HCT116 (cell line): ENCODE data around the gene TEX22. TPM values are rescaled to one million over a fixed set of nuclear protein-coding genes. Genes with fewer than 3 reads are reported as not detected.

Experiments used
- ATAC-seq: fragments of 200-7000 bp; cut with Tn5 transposase; 2 replicates; pipeline ENCODE4 v1.9.1; 2020; ENCODE audit warnings: mild to moderate bottlenecking, moderate library complexity
- BruUV-seq: library from RNA; stranded (reverse); fragments of 400-500 nt; replicated peaks from 2 replicates; lab custom pipeline; 2021; lab: Mats Ljungman, UMichigan
- CTCF ChIA-PET: fragments of 300-600 bp; sonication (Branson Sonifier 250); formaldehyde crosslinking; loops from one replicate; lab custom pipeline; 2021; ENCODE audit warnings: antibody characterized with exemption; lab: Charles Lee
- POLR2A ChIA-PET: fragments of 300-600, 350-600 bp; sonication (Branson Sonifier 250); formaldehyde crosslinking; loops from one replicate; lab custom pipeline; 2021; ENCODE audit warnings: antibody characterized with exemption; lab: Charles Lee
- RAD21 ChIA-PET, 2 experiments: fragments of 300-600 bp; sonication (Branson Sonifier 250); formaldehyde crosslinking; loops; one replicate each; lab custom pipeline; 2023; ENCODE audit warnings: low total read pairs in 2 of 2; ENCODE audit not compliant: uncharacterized antibody in 2 of 2, unreplicated experiment in 2 of 2, low non-redundant PET in 1 of 2; lab: Charles Lee
- DNase-seq: peaks from one replicate; pipeline ENCODE4 v3.0.0-alpha.2; 2010; ENCODE audit warnings: low read depth, low spot score
- H2AFZ ChIP-seq: fragments of 200-600 bp; shearing (Covaris generic), sonication (generic); 2 replicates; pipeline ENCODE4 v1.6.1; 2017; ENCODE audit warnings: low read depth, mixed run types, mixed read lengths, antibody characterized with exemption, low read length; ENCODE audit not compliant: poor library complexity, severe bottlenecking
- H3K27ac ChIP-seq: 2 replicates; pipeline ENCODE4 v1.5.1; 2012; ENCODE audit warnings: low read depth, low read length
- H3K27me3 ChIP-seq: fragments of 200-600 bp; sonication (generic); 2 replicates; pipeline ENCODE4 v1.6.1; 2016; ENCODE audit warnings: mixed run types, low read length, mixed read lengths; ENCODE audit not compliant: insufficient read depth
- H3K36me3 ChIP-seq, 2 experiments: fragments of 200-500 bp in 1 of 2; fragments of 200-600 bp in 1 of 2; sonication (Bioruptor generic) in 1 of 2; sonication (generic) in 1 of 2; 2 replicates each; pipeline versions ENCODE4 v1.5.1 to v1.6.1; 2014 to 2016; ENCODE audit warnings: low read length in 2 of 2, inconsistent platforms in 1 of 2, mixed read lengths in 1 of 2, mixed run types in 1 of 2; ENCODE audit not compliant: insufficient read depth in 2 of 2, control insufficient read depth in 1 of 2
- H3K4me1 ChIP-seq, 2 experiments: fragments of 200-600 bp in 1 of 2; sonication (generic) in 1 of 2; 2 replicates each; pipeline versions ENCODE4 v1.5.1 to v1.6.1; 2012 to 2017; ENCODE audit warnings: low read length in 2 of 2, inconsistent platforms in 1 of 2, mild to moderate bottlenecking in 1 of 2, mixed read lengths in 1 of 2, mixed run types in 1 of 2, moderate library complexity in 1 of 2; ENCODE audit not compliant: insufficient read depth in 2 of 2, control insufficient read depth in 1 of 2
- H3K4me2 ChIP-seq: fragments of 200-600 bp; sonication (generic); 2 replicates; pipeline ENCODE4 v1.6.1; 2017; ENCODE audit warnings: mixed run types, low read length, mixed read lengths
- H3K4me3 ChIP-seq, 2 experiments: fragments of 200-600 bp in 1 of 2; sonication (generic) in 1 of 2; replicated peaks in 1 of 2; 2 replicates each; pipeline ENCODE4 v1.5.1; 2011 to 2016; ENCODE audit warnings: low read length in 2 of 2, control low read depth in 1 of 2, low read depth in 1 of 2, mild to moderate bottlenecking in 1 of 2, mixed read lengths in 1 of 2, mixed run types in 1 of 2
- H3K79me2 ChIP-seq: fragments of 200-600 bp; sonication (generic); 2 replicates; pipeline ENCODE4 v1.6.1; 2017; ENCODE audit warnings: mild to moderate bottlenecking, mixed run types, low read length, moderate library complexity, mixed read lengths; ENCODE audit not compliant: insufficient read depth
- H3K9ac ChIP-seq: fragments of 200-600 bp; sonication (generic); 2 replicates; pipeline ENCODE4 v1.6.1; 2016; ENCODE audit warnings: low read length, mixed read lengths
- H3K9me2 ChIP-seq: fragments of 200-600 bp; sonication (generic), shearing (Covaris generic); 2 replicates; pipeline ENCODE4 v1.6.1; 2017; ENCODE audit warnings: mixed run types, mild to moderate bottlenecking, moderate library complexity; ENCODE audit not compliant: insufficient read depth
- H3K9me3 ChIP-seq, 2 experiments: fragments of 200-500 bp in 1 of 2; fragments of 200-600 bp in 1 of 2; sonication (Bioruptor generic) in 1 of 2; sonication (generic) in 1 of 2; 2 replicates each; pipeline ENCODE4 v1.6.1; 2014 to 2017; ENCODE audit warnings: low read length in 2 of 2, mixed read lengths in 2 of 2, inconsistent platforms in 1 of 2, low read depth in 1 of 2, mild to moderate bottlenecking in 1 of 2, mixed run types in 1 of 2, moderate library complexity in 1 of 2; ENCODE audit not compliant: control insufficient read depth in 1 of 2, insufficient read depth in 1 of 2
- H4K20me1 ChIP-seq: fragments of 200-600 bp; sonication (generic), shearing (Covaris generic); 2 replicates; pipeline ENCODE4 v1.6.1; 2017; ENCODE audit warnings: mixed run types, mild to moderate bottlenecking, moderate library complexity; ENCODE audit not compliant: insufficient read depth
- ATF3 ChIP-seq: IDR thresholded peaks from 2 replicates; pipeline ENCODE4 v1.6.1; 2012
- CBX3 ChIP-seq: IDR thresholded peaks from 2 replicates; pipeline ENCODE4 v1.6.1; 2012; ENCODE audit warnings: low read depth
- CEBPB ChIP-seq: IDR thresholded peaks from 2 replicates; pipeline ENCODE4 v1.6.1; 2012; ENCODE audit warnings: low read depth
- ELF1 ChIP-seq: IDR thresholded peaks from 2 replicates; pipeline ENCODE4 v1.6.1; 2012; ENCODE audit warnings: low read depth, borderline replicate concordance
- EZH2 ChIP-seq: fragments of 200-600 bp; sonication (generic); IDR thresholded peaks from 2 replicates; pipeline ENCODE4 v1.6.1; 2017; ENCODE audit warnings: antibody characterized with exemption, mixed run types
- EZH2phosphoT487 ChIP-seq: fragments of 200-600 bp; IDR thresholded peaks from 2 replicates; pipeline ENCODE4 v1.6.1; 2018; ENCODE audit warnings: antibody characterized with exemption, borderline replicate concordance
- FOSL1 ChIP-seq: IDR thresholded peaks from 2 replicates; pipeline ENCODE4 v1.6.1; 2012; ENCODE audit warnings: low read depth
- POLR2A ChIP-seq: IDR thresholded peaks from 2 replicates; pipeline ENCODE4 v1.7.0; 2011; ENCODE audit warnings: borderline replicate concordance; ENCODE audit not compliant: insufficient read depth, insufficient read length; ENCODE audit errors: extremely low read depth
- POLR2AphosphoS5 ChIP-seq: IDR thresholded peaks from 2 replicates; pipeline ENCODE4 v1.6.1; 2011; ENCODE audit warnings: mild to moderate bottlenecking, low read depth, low read length, moderate library complexity
- RAD21 ChIP-seq: IDR thresholded peaks from 2 replicates; pipeline ENCODE4 v1.6.1; 2012; ENCODE audit warnings: low read depth, mild to moderate bottlenecking
- SRF ChIP-seq: IDR thresholded peaks from 2 replicates; pipeline ENCODE4 v1.6.1; 2012; ENCODE audit warnings: low read depth
- TCF7L2 ChIP-seq: IDR thresholded peaks from 2 replicates; pipeline ENCODE4 v1.7.0; 2011; ENCODE audit warnings: borderline replicate concordance, inconsistent platforms; ENCODE audit not compliant: insufficient read depth, insufficient read length; ENCODE audit errors: extremely low read depth
- ZNF274 ChIP-seq: fragments of 200-500 bp; sonication (Bioruptor generic); IDR thresholded peaks from 2 replicates; pipeline ENCODE4 v1.6.1; 2014; ENCODE audit warnings: mild to moderate bottlenecking, low read depth, low read length, inconsistent platforms
- intact Hi-C: fragments of 100-400 bp; cut with micrococcal nuclease; formaldehyde crosslinking; loops from 2 replicates; pipeline ENCODE4 v1.10.0; 2022
- total RNA-seq: library from RNA; stranded (reverse); gene quantifications from one replicate; pipeline ENCODE4 v1.2.1, GENCODE V29; 2021; ENCODE audit not compliant: unreplicated experiment
- TF ChIP-seq, protein P1 (sequence below): IDR thresholded peaks from 2 replicates; pipeline ENCODE4 v1.6.1; 2012; ENCODE audit warnings: low read depth
- TF ChIP-seq, protein P2 (sequence below): IDR thresholded peaks from 2 replicates; pipeline ENCODE4 v1.6.1; 2012

Gene TEX22
- total RNA-seq, 1 experiment from 2014 or later = 3.8 TPM

- TF ChIP-seq, protein P1, sequence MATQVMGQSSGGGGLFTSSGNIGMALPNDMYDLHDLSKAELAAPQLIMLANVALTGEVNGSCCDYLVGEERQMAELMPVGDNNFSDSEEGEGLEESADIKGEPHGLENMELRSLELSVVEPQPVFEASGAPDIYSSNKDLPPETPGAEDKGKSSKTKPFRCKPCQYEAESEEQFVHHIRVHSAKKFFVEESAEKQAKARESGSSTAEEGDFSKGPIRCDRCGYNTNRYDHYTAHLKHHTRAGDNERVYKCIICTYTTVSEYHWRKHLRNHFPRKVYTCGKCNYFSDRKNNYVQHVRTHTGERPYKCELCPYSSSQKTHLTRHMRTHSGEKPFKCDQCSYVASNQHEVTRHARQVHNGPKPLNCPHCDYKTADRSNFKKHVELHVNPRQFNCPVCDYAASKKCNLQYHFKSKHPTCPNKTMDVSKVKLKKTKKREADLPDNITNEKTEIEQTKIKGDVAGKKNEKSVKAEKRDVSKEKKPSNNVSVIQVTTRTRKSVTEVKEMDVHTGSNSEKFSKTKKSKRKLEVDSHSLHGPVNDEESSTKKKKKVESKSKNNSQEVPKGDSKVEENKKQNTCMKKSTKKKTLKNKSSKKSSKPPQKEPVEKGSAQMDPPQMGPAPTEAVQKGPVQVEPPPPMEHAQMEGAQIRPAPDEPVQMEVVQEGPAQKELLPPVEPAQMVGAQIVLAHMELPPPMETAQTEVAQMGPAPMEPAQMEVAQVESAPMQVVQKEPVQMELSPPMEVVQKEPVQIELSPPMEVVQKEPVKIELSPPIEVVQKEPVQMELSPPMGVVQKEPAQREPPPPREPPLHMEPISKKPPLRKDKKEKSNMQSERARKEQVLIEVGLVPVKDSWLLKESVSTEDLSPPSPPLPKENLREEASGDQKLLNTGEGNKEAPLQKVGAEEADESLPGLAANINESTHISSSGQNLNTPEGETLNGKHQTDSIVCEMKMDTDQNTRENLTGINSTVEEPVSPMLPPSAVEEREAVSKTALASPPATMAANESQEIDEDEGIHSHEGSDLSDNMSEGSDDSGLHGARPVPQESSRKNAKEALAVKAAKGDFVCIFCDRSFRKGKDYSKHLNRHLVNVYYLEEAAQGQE = no peak
- TF ChIP-seq ELF1 (no peak), POLR2AphosphoS5 (no peak), CBX3 (no peak), EZH2phosphoT487 (no peak), EZH2 (no peak), ZNF274 (no peak), FOSL1 (no peak)
Measured at GRCh38 chr14:105350450-105351244, 47.7 kb upstream of the TEX22 start (continued).

GRCh38 chr14:105351410-105351809, 46.9 kb upstream of the TEX22 start:
- Histone ChIP-seq H3K4me2 (no peak overlapping the region), H3K9me2 (no peaks in the 10 kb centered on the region), H2AFZ (no peak overlapping the region), H3K79me2 (no peaks in the 10 kb centered on the region), H4K20me1 (no peaks in the 10 kb centered on the region), H3K9me3 (no peaks in the 10 kb centered on the region), H3K9ac (no peak overlapping the region), H3K27me3 (no peaks in the 10 kb centered on the region), H3K4me3 (no peak overlapping the region), H3K27ac (no peak overlapping the region), H3K36me3 (no peaks in the 10 kb centered on the region), H3K4me1 (peaks cover 8 to 12% of the 10 kb centered on the region in 2 experiments; a peak in 2 of 4 replicates)
- ATAC-seq (no peak), DNase-seq (no peak)
- ChIA-PET RAD21 (no interaction called here), CTCF (interaction anchor here (1.2 to 1.4 kb wide), 5 partner anchors 8 to 182 kb away, joined by 6 to 8 read pairs (median 6); partner anchors contain the start of gene BTBD6), POLR2A (interaction anchor here (0.6 kb wide), 1 partner anchor 264 kb away, joined by 3 read pairs; no protein-coding TSS in a partner anchor)
- no TSS peak for BruUV-seq
- intact Hi-C loops = no loop called here
- TF ChIP-seq POLR2AphosphoS5 (no peak), RAD21 (no peak), CEBPB (no peak), SRF (no peak), POLR2A (no peak), EZH2 (no peak), FOSL1 (no peak), ATF3 (no peak), CBX3 (no peak), TCF7L2 (no peak)
- TF ChIP-seq, protein P1 = no peak
- TF ChIP-seq, protein P2, sequence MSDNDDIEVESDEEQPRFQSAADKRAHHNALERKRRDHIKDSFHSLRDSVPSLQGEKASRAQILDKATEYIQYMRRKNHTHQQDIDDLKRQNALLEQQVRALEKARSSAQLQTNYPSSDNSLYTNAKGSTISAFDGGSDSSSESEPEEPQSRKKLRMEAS = no peak
